ENCODE data around the gene DKK2.

- TF ChIP-seq CTCF (IDR thresholded peaks at IDR 0.05; ENCODE audit: insufficient read depth, low read depth, low read length) (no peak), EZH2 (IDR thresholded peaks at IDR 0.05; ENCODE audit: insufficient read depth, low read length) (no peak)
Measured at GRCh38 chr4:106951891-106952290, 84.2 kb downstream of the DKK2 start.

All from astrocyte (in vitro differentiated cells and primary cell).